SK-MEL-5 (cell line): ENCODE data around the gene SBNO1. TPM values are rescaled to one million over a fixed set of nuclear protein-coding genes. Genes with fewer than 3 reads are reported as not detected.
"Not testable (repeated sequence)": the region's sequence is repeated elsewhere in the genome, so short reads cannot be mapped to it uniquely, and the experiment has no call there.

Experiments used
- DNase-seq: peaks from one replicate; pipeline ENCODE4 v3.0.0-alpha.2; 2016; ENCODE audit warnings: low read depth, low spot score
- in situ Hi-C: cut with HindIII; loops from 2 replicates; pipeline ENCODE4 v1.10.0; 2016; ENCODE audit warnings: low sequenced_read_pairs, high pct_unique_total_duplicates, low pct_unique_long_range_greater_than_20kb
- total RNA-seq: library from RNA; depleted of rRNA; stranded (reverse); fragments of >200 nt; shearing (Covaris generic); gene quantifications from 2 replicates; pipeline ENCODE4 v1.2.3, GENCODE V29; 2014

SBNO1 gene
- total RNA-seq, 1 experiment from 2014 or later: 46.3 TPM

DNA sequence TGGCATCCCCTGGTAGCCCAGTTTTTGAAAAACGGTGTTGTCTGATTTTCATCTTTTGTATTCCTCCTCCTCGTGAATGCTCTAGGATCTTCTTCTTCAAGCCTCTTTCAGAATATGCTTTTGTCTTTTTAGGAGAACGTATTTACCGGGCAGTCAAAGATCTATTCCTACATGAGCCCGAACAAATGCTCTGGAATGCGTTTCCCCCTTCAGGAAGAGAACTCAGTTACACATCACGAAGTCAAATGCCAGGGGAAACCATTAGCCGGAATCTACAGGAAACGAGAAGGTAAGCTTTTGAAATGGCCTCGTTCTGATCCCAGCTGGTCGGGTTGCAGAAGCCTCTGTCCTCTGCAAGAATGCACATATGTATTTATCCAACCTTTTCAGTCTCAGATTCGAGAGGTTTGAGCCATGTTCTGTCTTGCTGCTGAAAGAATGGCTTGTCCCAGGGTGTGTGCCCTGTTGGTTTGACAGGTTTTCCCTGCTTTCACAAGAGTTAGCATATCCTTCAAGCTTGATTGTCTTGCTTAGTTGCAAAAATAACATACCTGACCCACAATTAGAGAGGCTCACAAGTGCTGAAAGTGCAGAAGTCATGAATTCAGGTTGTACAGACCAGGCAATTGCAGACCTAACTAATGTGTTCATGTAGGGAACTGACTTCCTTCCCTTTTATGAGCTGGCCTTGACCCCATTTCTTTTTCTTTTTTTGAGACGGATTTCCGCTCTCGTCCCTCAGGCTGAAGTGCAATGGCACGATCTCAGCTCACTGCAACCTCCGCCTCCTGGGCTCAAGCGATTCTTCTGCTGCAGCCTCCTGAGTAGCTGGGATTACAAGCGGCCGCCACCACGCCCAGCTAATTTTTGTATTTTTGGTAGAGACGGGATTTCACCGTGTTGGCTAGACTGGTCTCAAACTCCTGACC, 26.1 kb upstream of the SBNO1 start:
- in situ Hi-C loops: no loop called here
- DNase-seq: no peak

GRCh38 chr12:123389560-123390351, 25.1 kb upstream of the SBNO1 start:
- in situ Hi-C loops: no loop called here

GRCh38 chr12:123388951-123389559, 24.4 kb upstream of the SBNO1 start:
- no peak for DNase-seq
- in situ Hi-C loops: no loop called here

More at GRCh38 chr12:123389560-123390351, 25.1 kb upstream of the SBNO1 start:
- DNase-seq: no peak

DNA sequence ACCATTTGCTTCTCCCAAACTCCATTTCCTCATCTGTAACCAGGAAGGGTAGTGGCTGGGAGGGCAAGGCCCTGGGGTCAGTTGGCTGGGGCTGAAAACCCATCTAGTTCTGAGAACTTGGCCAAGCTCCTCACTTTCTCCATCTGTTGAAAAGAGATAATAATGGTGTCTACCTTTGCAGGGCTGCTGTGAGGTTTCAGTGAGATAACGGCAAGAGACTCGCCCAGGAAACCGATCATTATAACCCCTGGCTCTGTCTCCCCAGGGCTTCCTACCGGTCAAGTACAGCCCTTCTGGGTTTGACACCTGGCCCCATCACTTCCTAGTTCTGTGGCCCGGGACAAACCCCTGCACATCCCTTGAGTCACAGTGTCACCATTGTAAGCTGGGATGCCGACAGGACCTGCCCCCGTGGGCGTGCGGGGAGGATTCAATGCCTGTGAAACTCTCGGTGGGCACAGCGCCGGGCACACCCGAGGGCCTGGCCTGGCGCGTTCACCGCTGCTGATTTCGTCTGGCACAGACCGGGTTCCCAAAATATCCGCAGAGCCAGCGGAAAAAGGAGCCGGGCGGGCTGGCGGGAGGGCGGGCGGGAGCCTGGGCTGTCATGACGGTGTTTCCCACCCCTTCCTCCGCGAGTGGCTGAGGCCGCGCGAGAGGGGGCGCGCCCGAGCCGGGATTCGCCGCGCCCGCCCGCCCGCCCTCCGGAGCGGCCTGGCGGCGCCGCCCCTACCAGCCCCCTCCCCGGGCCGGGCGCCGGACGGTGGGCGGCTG, 23.7 kb upstream of the SBNO1 start:
- in situ Hi-C loops: no loop called here
- peak; percentile 65 for DNase-seq

GRCh38 chr12:123387508-123388176, 23.0 kb upstream of the SBNO1 start:
- DNase-seq: no peak
- in situ Hi-C loops: no loop called here

- in situ Hi-C loops, DNase-seq: not testable (repeated sequence)
These were observed 20.9 kb upstream of the SBNO1 start for GRCh38 chr12:123385536-123385935.

GRCh38 chr12:123384994-123385376, 20.3 kb upstream of the SBNO1 start:
- no peak for DNase-seq

DNA sequence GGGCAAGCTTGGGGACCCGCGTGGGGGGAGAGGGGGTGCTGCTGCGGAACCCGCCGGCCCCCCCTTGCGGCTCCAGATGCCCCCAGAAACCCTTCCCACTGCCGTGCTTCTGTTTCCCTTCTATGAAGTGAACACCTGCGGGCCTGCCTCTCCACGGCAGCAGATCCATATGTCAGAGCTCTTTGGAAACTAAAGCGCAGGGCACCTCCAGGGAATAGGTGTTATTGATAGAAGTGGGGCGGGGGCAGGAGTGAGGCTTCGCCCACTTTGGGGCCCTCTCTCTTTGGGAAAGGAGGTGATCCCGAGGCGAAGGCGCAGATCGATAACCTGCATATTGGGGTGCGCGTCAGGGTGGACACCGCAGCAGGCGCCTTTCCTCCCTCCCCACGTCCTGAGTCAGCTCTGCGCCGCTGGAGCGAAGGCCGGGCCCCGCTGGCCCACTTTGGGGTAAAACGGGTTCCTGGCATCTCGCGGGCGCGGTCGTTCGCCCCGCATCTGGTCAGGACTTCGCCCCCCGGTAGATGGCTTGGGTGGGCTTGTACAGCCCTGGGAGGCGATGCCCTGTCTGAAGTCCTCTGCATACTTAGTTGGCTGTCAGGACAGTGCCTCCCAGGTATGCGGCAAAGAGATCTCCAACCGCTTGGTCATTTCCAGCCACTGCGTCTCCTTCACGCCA, 19.8 kb upstream of the SBNO1 start:
- DNase-seq: no peak
- in situ Hi-C loops: no loop called here

More at GRCh38 chr12:123384994-123385376, 20.3 kb upstream of the SBNO1 start:
- in situ Hi-C loops: no loop called here

GRCh38 chr12:123382684-123383083, 18.0 kb upstream of the SBNO1 start:
- in situ Hi-C loops: no loop called here

GRCh38 chr12:123379391-123379790, 14.7 kb upstream of the SBNO1 start:
- in situ Hi-C loops: no loop called here

More at GRCh38 chr12:123382684-123383083, 18.0 kb upstream of the SBNO1 start:
- DNase-seq: no peak

GRCh38 chr12:123372415-123372814, 7.8 kb upstream of the SBNO1 start:
- DNase-seq, in situ Hi-C loops: not testable (repeated sequence)

More at GRCh38 chr12:123379391-123379790, 14.7 kb upstream of the SBNO1 start:
- no peak for DNase-seq

DNA sequence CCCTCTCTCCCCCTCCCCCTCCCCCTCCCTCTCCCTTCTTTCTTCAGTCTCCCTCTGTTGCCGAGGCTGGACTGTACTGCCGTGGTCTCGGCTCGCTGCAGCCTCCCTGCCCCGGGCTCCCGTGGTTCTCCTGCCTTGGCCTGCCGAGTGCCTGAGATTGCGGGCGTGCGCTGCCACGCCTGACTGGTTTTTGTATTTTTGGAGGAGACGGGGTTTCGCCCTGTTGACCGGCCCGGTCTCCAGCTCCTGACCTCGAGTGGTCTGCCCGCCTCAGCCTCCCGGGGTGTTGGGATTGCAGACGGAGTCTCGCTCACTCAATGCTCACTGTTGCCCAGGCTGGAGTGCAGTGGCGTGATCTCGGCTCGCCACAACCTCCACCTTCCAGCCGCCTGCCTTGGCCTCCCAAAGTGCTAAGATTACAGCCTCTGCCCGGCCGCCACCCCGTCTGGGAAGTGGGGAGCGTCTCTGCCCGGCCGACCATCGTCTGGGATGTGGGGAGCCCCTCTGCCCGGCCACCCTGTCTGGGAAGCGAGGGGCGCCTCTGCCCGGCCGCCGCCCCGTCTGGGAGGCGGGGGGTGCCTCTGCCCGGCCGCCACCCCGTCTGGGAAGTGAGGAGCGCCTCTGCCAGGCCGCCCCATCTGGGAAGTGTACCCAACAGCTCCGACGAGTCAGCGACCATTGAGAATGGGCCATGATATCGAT, 7.2 kb upstream of the SBNO1 start:
- DNase-seq, in situ Hi-C loops: not testable (repeated sequence)

DNA sequence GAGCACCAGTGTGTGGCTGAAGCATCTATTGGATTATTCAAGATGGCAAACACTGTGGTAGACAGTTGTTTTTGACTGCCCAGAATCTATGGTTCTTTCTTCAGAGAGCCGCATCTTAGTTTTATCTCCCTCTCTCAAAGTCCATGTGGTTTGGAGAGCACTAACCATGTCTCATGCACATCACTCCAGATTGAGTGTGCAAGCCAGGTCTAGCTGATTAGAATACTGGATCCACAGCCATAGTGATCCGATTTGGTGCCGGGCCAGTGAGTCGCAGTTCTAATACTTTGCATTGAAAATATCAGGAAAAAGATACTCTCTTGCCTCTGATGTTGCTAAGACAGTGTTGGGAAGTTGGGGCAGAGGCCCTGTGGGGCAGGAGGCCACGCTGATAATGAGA, 4.6 kb upstream of the SBNO1 start:
- DNase-seq: no peak
- in situ Hi-C loops: no loop called here

- DNase-seq, in situ Hi-C loops: not testable (repeated sequence)
These were observed 3.8 kb upstream of the SBNO1 start for GRCh38 chr12:123368431-123368830.

DNA sequence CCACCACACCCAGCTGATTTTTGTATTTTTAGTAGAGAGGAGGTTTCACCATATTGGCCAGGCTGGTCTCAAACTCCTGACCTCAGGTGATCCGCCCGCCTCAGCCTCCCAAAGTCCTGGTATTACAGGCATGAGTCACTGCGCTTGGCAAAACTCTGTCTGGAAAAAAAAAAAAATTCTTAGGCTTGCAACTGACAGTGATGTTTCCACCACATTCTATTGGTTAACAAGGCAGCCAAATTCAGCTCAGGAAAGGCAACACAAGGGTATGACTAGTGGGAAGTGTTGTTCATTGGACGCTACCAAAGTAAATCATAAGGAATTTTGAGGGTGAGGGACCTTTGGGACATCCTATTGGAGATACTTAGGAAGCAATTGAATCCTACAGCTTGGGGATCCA, 2.9 kb upstream of the SBNO1 start:
- no peak for DNase-seq
- in situ Hi-C loops: no loop called here
